Retinal pigment epithelial cell (primary cell): ENCODE data around the gene SEC24C.
"Not testable (repeated sequence)": the region's sequence is repeated elsewhere in the genome, so short reads cannot be mapped to it uniquely, and the experiment has no call there.

ENCODE experiments used
- DNase-seq: peaks from one replicate; pipeline ENCODE4 v3.0.0-alpha.2; 2010; ENCODE audit warnings: low read depth
- H3K4me3 ChIP-seq: 2 replicates; pipeline ENCODE4 v1.5.1; 2011; ENCODE audit warnings: mild to moderate bottlenecking, low read length, control low read depth, moderate library complexity
- TF ChIP-seq, protein P1 (sequence below): conservative IDR thresholded peaks from 2 replicates; pipeline ENCODE4 v1.5.1; 2011; ENCODE audit warnings: low read depth, low read length, control low read depth, inconsistent platforms

The SEC24C gene

GRCh38 chr10:73788864-73789658, 44.9 kb downstream of the SEC24C start:
- H3K4me3 ChIP-seq = no peak overlapping the region
- TF ChIP-seq, protein P1, sequence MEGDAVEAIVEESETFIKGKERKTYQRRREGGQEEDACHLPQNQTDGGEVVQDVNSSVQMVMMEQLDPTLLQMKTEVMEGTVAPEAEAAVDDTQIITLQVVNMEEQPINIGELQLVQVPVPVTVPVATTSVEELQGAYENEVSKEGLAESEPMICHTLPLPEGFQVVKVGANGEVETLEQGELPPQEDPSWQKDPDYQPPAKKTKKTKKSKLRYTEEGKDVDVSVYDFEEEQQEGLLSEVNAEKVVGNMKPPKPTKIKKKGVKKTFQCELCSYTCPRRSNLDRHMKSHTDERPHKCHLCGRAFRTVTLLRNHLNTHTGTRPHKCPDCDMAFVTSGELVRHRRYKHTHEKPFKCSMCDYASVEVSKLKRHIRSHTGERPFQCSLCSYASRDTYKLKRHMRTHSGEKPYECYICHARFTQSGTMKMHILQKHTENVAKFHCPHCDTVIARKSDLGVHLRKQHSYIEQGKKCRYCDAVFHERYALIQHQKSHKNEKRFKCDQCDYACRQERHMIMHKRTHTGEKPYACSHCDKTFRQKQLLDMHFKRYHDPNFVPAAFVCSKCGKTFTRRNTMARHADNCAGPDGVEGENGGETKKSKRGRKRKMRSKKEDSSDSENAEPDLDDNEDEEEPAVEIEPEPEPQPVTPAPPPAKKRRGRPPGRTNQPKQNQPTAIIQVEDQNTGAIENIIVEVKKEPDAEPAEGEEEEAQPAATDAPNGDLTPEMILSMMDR = no peak
- DNase-seq = no peak

DNA sequence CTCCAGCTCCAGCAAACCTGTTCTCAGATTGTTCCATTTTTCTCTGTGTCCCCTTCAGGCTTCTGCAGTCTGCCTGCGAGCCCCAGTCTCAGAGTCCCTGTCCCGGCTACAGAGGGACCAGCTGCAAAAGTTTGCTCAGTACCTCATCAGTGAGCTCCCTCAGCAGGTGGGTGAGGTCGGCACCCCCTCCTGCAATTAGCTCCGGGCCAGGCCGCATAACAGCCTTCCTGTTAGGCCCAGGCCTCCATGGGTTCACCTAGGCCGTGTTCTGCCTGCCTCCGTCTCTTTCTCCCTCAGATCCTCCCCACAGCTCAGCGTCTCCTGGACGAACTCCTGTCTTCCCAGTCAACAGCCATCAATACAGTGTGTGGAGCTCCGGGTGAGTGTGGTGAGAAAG, 45.5 kb downstream of the SEC24C start:
- TF ChIP-seq, protein P1 = no peak
- H3K4me3 ChIP-seq = no peak overlapping the region
- DNase-seq = no peak

GRCh38 chr10:73790886-73791625, 46.9 kb downstream of the SEC24C start:
- H3K4me3 ChIP-seq = no peak overlapping the region
- no peak for DNase-seq
- TF ChIP-seq, protein P1 = no peak

DNA sequence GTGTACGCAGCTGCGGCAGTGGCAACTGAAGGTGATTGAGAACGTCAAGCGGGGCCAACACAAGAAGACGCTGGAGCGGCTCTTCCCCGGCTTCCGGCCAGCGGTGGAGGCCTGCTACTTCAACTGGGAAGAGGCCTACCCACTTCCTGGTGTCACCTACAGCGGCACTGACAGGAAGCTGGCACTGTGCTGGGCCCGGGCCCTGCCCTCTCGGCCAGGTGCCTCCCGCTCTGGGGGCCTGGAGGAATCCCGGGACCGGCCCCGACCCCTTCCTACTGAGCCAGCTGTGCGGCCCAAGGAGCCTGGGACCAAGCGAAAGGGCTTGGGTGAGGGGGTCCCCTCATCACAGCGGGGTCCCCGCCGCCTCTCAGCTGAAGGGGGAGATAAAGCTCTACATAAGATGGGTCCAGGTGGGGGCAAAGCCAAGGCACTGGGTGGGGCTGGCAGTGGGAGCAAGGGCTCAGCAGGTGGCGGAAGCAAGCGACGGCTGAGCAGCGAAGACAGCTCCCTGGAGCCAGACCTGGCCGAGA, 47.8 kb downstream of the SEC24C start:
- no peak for DNase-seq
- no peak overlapping the region for H3K4me3 ChIP-seq
- TF ChIP-seq, protein P1 = no peak

DNA sequence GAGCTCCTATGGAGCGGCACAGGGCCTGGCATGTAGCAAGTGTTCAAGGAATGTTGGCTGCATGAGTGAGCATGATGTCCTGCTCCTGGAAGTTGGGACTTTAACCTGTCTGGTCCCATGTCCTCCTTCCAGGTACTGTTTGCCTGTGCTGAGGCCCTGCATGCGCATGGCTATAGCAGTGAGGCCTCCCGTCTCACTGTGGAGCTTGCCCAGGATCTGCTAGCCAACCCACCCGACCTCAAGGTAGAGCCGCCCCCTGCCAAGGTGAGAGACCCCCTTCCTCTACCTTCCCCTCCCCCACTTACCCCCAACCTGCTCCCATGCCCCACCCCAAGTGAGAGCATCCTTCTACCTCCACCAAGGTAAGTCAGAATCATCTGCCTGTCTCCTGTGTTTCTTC, 49.3 kb downstream of the SEC24C start:
- H3K4me3 ChIP-seq = no peak overlapping the region
- DNase-seq = no peak
- TF ChIP-seq, protein P1 = no peak

DNA sequence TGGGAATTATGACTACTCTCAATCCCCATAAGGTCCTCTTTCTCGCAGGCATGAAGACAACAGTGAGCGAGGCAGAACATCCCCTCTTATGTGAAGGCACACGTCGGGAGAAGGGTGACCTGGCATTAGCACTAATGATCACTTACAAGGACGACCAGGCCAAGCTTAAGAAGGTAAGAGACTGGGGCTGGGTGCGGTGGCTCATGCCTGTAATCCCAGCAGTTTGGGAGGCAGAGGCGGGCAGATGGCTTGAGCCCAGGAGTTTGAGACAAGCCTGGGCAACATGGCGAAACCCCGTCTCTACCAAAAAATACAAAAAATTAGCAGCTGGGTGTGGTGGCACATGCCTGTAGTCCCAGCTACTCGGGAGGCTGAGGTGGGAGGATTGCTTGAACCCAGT, 51.3 kb downstream of the SEC24C start:
- DNase-seq = not testable (repeated sequence)

DNA sequence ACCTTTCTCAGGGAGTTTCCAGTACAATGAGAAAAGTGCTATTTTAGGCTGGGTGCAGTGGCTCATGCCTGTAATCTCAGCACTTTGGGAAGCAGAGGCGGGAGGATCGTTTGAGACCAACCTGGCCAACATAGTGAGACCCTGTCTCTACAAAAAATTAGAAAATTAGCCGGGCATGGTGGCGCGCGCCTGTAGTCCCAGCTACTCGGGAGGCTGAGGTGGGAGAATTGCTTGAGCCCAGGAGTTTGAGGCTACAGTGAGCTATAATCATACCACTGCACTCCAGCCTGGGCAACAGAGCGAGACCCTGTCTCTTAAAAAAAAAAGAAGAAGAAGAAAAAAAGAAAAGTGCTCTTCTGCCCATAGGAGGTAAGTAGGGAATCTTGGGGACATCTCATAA, 51.9 kb downstream of the SEC24C start:
- H3K4me3 ChIP-seq, DNase-seq: not testable (repeated sequence)

More for the DNA sequence above, 51.3 kb downstream of the SEC24C start:
- not testable (repeated sequence) for H3K4me3 ChIP-seq

- no peak for DNase-seq
- TF ChIP-seq, protein P1 = no peak
- H3K4me3 ChIP-seq = no peak overlapping the region
These were observed 52.6 kb downstream of the SEC24C start for GRCh38 chr10:73796766-73797165.
